Glomerular visceral epithelial cell (primary cell): Measurements from ENCODE around the gene STAT5A.
"Not testable (repeated sequence)": the region's sequence is repeated elsewhere in the genome, so short reads cannot be mapped to it uniquely, and the experiment has no call there.

ENCODE experiments used
- DNase-seq: peaks from one replicate; pipeline ENCODE4 v3.0.0-alpha.2; 2016; ENCODE audit errors: extremely low spot score

The STAT5A gene

DNA sequence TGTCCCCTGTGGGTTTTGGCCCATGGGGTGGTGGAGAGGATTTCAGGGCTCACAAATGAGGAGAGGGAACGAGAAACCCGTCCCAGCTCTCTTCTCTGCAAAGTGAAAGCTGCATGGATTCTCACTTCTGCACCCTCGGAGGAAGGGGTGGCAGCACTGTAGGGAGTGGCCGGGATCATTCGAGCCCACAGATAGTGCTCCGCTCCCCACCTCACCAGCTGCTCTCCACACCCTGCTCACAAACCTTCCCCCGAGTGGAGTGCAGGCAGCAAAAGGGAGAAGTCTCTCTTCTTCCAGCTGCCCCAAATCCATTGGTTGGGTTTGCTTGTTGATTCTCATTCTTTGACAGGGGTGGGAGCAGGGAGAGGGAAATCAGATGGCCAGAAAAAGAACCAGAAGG is 20.1 kb downstream of the STAT5A start:
- DNase-seq: no peak

GRCh38 chr17:42309142-42309541 is 20.8 kb downstream of the STAT5A start:
- no peak for DNase-seq

DNA sequence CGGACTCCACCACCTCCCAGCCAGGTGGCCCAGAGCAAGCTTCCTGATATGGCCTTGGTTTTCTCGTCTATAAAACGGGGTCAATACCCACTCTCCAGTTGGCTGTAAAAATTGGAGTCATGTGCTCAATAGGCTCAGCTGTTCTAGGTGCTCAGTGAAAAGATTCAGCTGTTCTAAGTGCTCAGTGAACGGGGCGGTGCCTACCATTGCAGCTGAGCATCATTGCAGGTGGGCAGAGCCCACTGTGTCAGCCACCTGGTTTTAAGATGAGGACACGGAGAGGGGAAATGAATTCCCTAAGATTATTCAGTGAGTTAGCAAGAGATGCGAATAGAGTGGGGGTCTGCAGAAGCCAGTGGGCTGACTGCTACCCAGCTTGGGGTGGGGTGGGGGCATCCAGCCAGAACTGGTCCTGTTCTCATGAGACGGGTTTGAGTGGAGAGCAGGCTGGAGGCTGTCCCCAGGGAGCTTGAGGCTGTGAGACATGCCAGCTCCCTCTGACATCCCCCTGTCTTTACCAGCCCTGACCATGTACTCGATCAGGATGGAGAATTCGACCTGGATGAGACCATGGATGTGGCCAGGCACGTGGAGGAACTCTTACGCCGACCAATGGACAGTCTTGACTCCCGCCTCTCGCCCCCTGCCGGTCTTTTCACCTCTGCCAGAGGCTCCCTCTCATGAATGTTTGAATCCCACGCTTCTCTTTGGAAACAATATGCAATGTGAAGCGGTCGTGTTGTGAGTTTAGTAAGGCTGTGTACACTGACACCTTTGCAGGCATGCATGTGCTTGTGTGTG is 21.9 kb downstream of the STAT5A start:
- DNase-seq: no peak

- no peak for DNase-seq
Measured at GRCh38 chr17:42310787-42311215, 22.5 kb downstream of the STAT5A start.

GRCh38 chr17:42311240-42312034 is 23.1 kb downstream of the STAT5A start:
- peak; percentile 52 for DNase-seq

- no peak for DNase-seq
Measured at GRCh38 chr17:42312035-42312284, 23.7 kb downstream of the STAT5A start.

GRCh38 chr17:42312285-42313130 is 24.2 kb downstream of the STAT5A start:
- peak; percentile 79 for DNase-seq

- DNase-seq: no peak
Measured at GRCh38 chr17:42313389-42313772, 25.1 kb downstream of the STAT5A start.

GRCh38 chr17:42313773-42314566 is 25.7 kb downstream of the STAT5A start:
- DNase-seq: no peak

GRCh38 chr17:42315402-42316156 is 27.3 kb downstream of the STAT5A start:
- no peak for DNase-seq

GRCh38 chr17:42316755-42317154 is 28.5 kb downstream of the STAT5A start:
- no peak for DNase-seq

DNA sequence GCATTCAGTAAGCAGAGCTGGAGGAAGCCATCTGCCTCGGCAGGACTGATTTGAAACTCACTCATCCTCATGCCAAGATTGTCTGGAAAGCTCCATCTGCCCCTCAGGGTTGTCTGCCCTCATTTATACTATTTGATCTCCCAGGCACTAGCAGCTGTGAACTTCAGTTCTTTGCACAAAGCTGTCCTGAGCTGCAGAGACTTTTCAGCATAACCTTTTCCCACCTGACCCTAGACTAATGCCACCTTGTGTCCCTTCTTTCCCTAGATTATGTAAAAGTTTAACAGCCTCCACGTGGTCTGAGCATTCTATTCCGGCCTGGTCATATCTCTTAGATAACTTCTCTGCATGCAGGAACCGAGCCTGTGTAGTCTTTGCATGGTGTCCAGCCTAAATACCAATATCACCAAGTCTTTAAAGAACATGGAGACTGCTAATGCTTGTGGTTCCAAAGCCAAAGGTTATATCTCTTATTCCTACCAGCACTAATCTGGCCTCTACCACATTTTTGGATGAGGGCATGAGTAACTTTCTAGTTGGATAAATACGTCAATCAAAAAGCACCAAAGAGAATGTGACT is 29.1 kb downstream of the STAT5A start:
- no peak for DNase-seq

DNA sequence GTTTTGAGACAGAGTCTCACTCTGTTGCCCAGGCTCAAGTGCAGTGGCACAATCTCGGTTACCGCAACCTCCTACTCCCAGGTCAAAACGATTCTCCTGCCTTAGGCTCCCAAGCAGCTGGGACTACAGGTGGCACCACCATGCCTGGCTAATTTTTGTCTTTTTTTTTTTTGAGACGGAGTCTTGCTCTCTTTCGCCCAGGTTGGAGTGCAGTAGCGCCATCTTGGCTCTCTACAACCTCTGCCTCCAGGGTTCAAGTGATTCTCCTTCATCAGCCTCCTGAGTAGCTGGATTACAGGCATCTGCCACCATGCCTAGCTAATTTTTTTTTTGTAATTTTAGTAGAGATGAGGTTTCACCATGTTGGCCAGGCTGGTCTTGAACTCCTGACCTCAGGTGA is 29.7 kb downstream of the STAT5A start:
- not testable (repeated sequence) for DNase-seq

DNA sequence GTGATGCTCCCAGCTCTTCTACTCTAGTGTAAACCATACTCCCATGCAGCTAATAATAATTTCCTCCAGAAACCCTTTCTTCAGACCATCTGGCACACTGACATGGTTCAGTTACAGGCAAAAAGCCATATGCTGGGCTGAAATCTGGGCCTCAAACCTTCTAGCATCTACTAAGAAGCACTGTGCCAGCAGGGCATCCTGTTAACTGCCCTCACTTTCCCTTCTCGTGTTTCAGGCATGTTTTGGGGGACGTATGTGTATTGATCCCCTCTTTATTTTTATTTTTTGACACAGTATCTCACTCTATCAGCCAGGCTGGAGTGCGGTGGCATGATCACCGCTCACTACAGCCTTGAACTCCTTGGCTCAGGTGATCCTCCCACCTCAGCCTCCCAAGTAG is 33.3 kb downstream of the STAT5A start:
- no peak for DNase-seq

DNA sequence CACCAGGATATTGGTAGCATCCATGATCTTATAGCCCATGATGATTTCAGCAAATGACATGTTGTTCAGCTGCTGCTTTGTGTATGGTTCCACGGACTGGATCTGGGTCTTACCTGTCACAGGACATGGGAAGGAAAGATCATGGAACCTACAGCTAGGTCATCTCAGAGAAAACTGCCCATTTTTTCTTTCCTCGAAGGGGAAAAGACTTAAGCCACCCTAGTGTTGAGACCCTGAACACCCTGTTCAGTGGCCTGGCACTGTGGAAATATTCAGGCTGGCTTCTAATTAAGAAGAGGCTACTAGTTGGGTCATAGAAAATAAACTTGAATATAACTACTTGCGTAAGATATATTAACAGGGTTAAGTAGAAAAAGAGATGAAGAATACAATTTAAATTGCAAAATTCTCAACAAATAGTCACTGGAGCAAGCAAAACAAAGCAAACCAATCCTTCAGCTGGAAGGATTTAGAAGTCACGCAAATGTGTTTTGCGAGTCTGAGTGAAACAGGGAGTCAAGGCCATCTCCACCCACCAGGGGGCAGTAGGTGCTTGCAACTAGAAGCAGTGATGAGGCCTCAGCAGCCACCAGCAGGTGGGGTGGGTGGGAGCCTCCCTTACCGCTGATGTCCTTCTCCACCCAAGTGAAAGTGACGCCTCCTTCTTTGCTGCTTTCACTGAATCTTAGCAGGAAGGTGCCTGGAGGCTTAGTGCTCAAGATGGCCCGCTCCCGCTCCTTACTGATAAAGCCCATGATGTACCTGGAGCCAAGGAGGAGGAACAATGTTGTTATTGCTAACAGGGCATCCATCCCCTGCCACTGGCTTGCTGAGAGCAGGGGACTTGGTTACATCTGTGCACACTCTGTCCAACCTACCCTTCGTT is 34.3 kb downstream of the STAT5A start:
- peak; percentile 92 for DNase-seq

DNA sequence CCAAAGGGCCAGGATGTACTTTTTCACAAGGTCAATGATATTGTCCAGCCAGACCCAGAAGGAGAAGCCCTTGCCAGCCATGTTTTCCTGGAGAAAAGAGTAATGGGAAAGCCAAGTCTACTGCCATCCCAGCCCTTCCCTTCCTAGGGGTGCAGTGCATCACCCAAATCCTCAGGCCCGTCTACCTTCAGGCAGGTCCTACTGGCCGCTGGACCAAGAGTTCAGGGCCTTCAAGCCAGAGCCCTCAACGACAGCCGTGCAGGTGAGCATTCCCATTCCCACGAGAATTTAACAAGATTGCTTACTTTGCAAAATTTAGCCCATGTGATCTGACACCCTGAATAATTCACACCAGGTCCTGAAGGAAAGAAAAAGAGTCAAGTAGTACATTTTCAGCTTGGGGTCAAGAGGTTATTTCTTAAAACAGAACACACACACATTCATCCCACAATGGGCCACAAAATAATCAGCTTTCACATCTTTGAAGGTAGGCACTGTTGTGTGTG is 35.0 kb downstream of the STAT5A start:
- DNase-seq: no peak

- peak; percentile 83 for DNase-seq
Measured at GRCh38 chr17:42325026-42325425, 36.7 kb downstream of the STAT5A start.

GRCh38 chr17:42329025-42329976 is 41.0 kb downstream of the STAT5A start:
- DNase-seq: peak; percentile 77
